ENCODE data around the gene DDX54.
"Not testable (repeated sequence)": the region's sequence is repeated elsewhere in the genome, so short reads cannot be mapped to it uniquely, and the experiment has no call there.

The DDX54 gene

DNA sequence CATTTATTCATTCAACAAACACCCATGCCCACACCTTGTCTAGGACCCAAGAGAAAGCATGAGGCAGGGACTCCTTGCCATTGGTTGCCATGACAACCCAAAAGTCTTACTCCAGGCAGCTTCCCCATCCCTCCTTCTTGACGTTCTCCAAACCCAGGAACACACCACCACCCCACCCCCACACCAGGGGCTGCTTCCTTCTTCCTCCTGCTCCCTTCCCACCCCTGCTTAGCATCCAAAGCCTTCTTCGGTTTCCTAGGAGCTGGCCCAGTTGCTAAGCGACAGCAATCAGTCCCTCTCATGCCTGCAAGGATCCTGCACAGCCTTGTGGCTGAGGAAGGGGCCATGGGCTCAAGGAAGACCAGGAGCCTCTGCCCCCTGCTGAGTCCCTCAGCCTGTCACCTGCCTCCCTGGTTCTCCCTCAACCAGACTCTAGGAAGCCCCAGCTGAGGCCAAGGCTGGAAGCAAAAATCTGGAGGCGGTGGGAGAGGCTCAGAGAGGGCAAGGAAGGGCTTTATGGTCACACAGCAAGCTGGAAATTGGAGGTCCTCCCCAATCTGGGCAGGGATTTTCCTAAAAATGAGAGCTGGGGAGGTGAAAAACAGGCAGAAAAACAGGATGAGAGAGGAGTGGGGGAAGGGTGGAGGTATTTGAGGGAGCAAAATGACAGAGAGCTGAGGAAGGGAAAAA is 65.2 kb downstream of the DDX54 start:
- no peak for DNase-seq (ENCODE audit: low spot score)

DNA sequence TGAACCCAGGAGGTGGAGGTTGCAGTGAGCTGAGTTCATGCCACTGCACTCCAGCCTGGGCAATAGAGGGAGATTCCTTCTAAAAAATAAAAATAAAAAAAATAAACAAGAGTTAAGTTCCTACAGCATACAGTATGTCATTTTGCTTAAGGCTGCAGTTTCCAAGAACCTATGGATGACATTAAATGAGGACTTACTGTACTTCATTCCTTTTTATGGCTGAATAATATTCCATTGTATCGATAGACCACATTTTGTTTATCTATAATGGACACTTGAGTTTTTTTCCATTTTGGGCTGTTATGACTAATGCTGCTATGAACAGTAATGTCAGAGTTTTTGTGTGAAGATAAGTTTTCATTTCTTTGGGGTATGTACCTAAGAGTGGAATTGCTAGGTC is 67.1 kb downstream of the DDX54 start:
- no peak for DNase-seq (ENCODE audit: low spot score)

DNA sequence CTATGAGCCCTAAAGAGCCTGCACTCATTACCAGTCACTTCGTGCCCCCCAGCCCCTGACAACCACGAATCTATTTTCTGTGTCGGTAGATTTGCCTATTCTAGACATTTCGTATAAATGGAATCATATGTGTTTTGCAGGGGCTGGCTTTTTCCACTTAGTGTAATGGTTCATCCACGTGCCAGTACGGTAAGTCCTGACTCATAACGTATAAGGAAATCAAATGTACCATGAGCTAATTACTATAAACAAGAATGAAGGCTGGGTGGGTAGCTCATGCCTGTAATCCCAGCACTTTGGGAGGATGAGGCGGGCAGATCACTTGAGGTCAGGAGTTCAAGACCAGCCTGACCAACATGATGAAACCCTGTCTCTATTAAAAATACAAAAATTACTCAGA is 67.6 kb downstream of the DDX54 start:
- not testable (repeated sequence) for DNase-seq (ENCODE audit: low spot score)

- DNase-seq (ENCODE audit: low spot score) = no peak
Observed at GRCh38 chr12:113116875-113117274, 68.4 kb downstream of the DDX54 start.

DNA sequence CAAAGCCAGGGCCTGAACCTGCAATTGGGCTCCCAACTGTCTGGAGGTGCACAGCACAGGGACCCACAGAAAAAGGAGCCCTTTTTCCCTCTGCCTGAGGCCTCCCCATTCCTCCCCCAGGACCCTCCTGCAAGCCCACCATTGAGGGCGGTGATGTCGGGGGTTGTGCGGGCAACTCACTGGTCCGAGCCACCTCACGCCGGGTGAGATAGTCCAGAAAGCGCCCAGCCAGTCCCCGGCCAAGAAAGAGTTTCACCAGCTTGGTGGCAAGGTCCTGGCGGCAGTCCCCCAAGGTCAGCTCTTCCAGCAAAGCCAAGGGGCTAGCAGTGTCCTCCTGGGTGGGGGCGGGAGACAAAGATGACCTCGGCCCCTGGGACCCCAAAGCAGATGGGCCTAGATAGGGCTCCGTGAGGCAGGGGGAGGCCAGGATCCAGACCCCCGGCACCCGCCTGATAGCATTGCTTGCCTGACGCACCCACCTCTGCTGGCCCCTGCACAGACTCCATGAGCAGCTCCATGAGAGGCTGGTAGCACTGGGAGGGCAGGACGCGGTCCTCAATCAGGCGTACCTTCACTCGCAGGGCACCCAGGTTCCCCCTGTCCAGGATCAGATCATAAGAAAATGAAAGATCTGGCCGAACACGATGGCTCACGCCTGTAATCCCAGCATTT is 69.7 kb downstream of the DDX54 start:
- no peak for DNase-seq (ENCODE audit: low spot score)

DNA sequence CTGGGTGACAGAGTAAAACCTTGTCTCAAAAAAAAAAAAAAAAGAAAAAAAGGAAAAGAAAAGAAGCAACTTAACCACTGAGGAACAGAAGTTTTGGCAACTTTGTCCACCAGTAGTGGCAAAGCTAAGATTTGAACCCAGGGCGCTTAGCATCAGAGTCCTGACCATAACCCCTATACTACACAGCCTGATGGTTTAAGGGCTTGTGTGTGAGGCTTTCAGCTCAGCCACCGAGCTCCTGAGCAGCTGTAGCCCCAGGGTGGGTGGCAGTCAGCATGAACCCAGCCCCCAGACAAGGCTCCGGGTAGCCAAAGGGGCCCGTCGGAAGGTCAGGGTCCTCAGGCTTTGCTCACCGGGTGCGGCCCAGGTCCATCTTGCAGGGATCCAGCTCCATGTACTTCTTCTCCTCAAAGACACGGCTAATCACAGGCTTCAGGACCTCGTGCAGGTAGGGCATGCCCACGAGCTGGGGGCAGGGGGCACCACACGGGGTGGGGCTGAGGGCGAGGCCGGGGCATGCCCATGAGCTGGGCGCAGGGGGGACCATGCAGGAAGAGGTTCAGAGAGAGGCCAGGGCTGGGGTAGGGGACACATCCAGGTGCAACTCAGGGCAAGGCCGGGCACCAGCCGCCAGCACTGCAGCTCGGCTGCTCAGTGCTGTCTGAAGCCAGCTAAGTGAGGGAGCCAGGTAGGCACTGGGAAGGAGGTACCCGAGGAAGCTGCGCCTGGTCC is 70.7 kb downstream of the DDX54 start:
- no peak for DNase-seq (ENCODE audit: low spot score)

- DNase-seq (ENCODE audit: low spot score) = no peak
Observed at GRCh38 chr12:113113397-113113796, 71.9 kb downstream of the DDX54 start.

GRCh38 chr12:113112043-113112899 is 73.0 kb downstream of the DDX54 start:
- DNase-seq (ENCODE audit: low spot score) = no peak

- no peak for DNase-seq (ENCODE audit: low spot score)
Observed at GRCh38 chr12:113111247-113111646, 74.0 kb downstream of the DDX54 start.

- DNase-seq (ENCODE audit: low spot score) = no peak
Observed at GRCh38 chr12:113109872-113110599, 75.2 kb downstream of the DDX54 start.

- no peak for DNase-seq (ENCODE audit: low spot score)
Observed at GRCh38 chr12:113109360-113109759, 75.9 kb downstream of the DDX54 start.

DNA sequence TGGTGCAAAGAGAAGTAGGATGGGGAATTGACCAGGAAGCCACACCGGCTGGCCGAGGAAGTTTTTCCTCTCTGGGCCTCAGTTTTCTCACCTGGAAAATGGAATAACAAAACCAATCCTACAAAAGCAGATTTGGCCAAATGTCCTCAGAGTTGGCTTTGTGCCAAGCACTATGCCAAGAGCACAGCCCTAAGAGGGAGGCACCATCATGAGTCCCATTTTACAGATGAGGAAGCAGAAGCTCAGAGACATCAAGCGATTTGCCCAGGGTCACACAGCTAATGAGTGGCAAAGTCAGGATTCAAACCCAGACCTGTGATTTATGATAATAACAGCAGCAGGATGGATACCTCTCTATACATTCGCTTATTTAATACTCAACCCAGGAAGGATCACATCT is 77.0 kb downstream of the DDX54 start:
- no peak for DNase-seq (ENCODE audit: low spot score)

Data from kidney tubule cell (primary cell).